ENCODE data around the gene GPBP1L1.

Gene GPBP1L1

GRCh38 chr1:45621501-45621836, 64.9 kb downstream of the GPBP1L1 start:
- Histone ChIP-seq H3K4me1 (ENCODE audit: control insufficient read depth in 2 of 2, insufficient read depth in 1 of 2, low read depth in 1 of 2, low read length in 2 of 2) (peaks cover 3 to 4% of the 10 kb centered on the region in 2 donors), H2AK5ac (ENCODE audit: low read depth, low read length) (no peak overlapping the region), H3K27me3 (ENCODE audit: control insufficient read depth in 3 of 3, insufficient read depth in 3 of 3, low read depth in 1 of 3, low read length in 3 of 3) (no peaks in the 10 kb centered on the region), H3K4me2 (ENCODE audit: insufficient read depth, low read length, poor library complexity, severe bottlenecking) (no peak overlapping the region), H2BK120ac (ENCODE audit: low read depth, low read length) (no peak overlapping the region), H3K14ac (ENCODE audit: low read length) (no peak overlapping the region), H3K9me3 (replicated peaks in 1 of 2; ENCODE audit: control insufficient read depth in 2 of 2, insufficient read depth in 1 of 2, low read depth in 1 of 2, low read length in 2 of 2) (no peaks in the 10 kb centered on the region), H3K9ac (ENCODE audit: low read depth, low read length, poor library complexity) (peak overlapping the region; percentile 17), H4K91ac (ENCODE audit: low read depth, low read length, poor library complexity) (no peak overlapping the region), H3K36me3 (replicated peaks in 1 of 2; ENCODE audit: control insufficient read depth in 2 of 2, insufficient read depth in 2 of 2, low read length in 2 of 2) (peaks cover 26 to 69% of the 10 kb centered on the region in 2 donors), H2BK5ac (ENCODE audit: low read length) (peak overlapping the region; percentile 3), H4K8ac (ENCODE audit: low read depth, low read length) (no peak overlapping the region), H3K4ac (ENCODE audit: low read length) (no peak overlapping the region), H3K18ac (ENCODE audit: low read length) (no peak overlapping the region), H2AFZ (ENCODE audit: low read length) (no peak overlapping the region), H2BK12ac (ENCODE audit: low read length) (no peak overlapping the region), H3K4me3 (ENCODE audit: low read length in 2 of 2) (no peak overlapping the region), H2BK15ac (ENCODE audit: low read length) (no peak overlapping the region), H3K23ac (ENCODE audit: low read depth, low read length, poor library complexity) (no peak overlapping the region), H3K79me1 (ENCODE audit: low read depth, low read length) (peaks cover 2% of the 10 kb centered on the region), H3K27ac (replicated peaks; ENCODE audit: low read length) (no peak overlapping the region)
- no CpG with 5 or more reads among the region's 3 CpGs for WGBS, 2 donors (ENCODE audit: extremely low coverage in 2 of 2, insufficient read length in 2 of 2, insufficient replicate concordance in 1 of 2)
- DNase-seq (ENCODE audit: low spot score) = no peak

- H3K27me3 ChIP-seq (ENCODE audit: control insufficient read depth in 3 of 3, insufficient read depth in 3 of 3, low read depth in 1 of 3, low read length in 3 of 3) = no peaks in the 10 kb centered on the region
- peak overlapping the region; percentile 3 for H2BK5ac ChIP-seq (ENCODE audit: low read length)
- no peak overlapping the region for H2BK12ac ChIP-seq (ENCODE audit: low read length)
- H2BK15ac ChIP-seq (ENCODE audit: low read length) = no peak overlapping the region
- peaks cover 3 to 4% of the 10 kb centered on the region in 2 donors for H3K4me1 ChIP-seq (ENCODE audit: control insufficient read depth in 2 of 2, insufficient read depth in 1 of 2, low read depth in 1 of 2, low read length in 2 of 2)
- H3K9ac ChIP-seq (ENCODE audit: low read depth, low read length, poor library complexity) = peak overlapping the region; percentile 17
- peak overlapping the region; percentile 9 for H3K14ac ChIP-seq (ENCODE audit: low read length)
- H3K9me3 ChIP-seq (replicated peaks in 1 of 2; ENCODE audit: control insufficient read depth in 2 of 2, insufficient read depth in 1 of 2, low read depth in 1 of 2, low read length in 2 of 2) = no peaks in the 10 kb centered on the region
- no peak overlapping the region for H3K27ac ChIP-seq (replicated peaks; ENCODE audit: low read length)
- no peak overlapping the region for H2AK5ac ChIP-seq (ENCODE audit: low read depth, low read length)
- H4K8ac ChIP-seq (ENCODE audit: low read depth, low read length) = no peak overlapping the region
- no peak overlapping the region for H3K4me3 ChIP-seq (ENCODE audit: low read length in 2 of 2)
- H2BK120ac ChIP-seq (ENCODE audit: low read depth, low read length) = no peak overlapping the region
- H3K79me1 ChIP-seq (ENCODE audit: low read depth, low read length) = peaks cover 2% of the 10 kb centered on the region
- peak overlapping the region; percentile 46 for H3K18ac ChIP-seq (ENCODE audit: low read length)
- H4K91ac ChIP-seq (ENCODE audit: low read depth, low read length, poor library complexity) = no peak overlapping the region
- DNase-seq (ENCODE audit: low spot score) = no peak
- H3K4ac ChIP-seq (ENCODE audit: low read length) = no peak overlapping the region
- no CpG with 5 or more reads among the region's 17 CpGs for WGBS, 2 donors (ENCODE audit: extremely low coverage in 2 of 2, insufficient read length in 2 of 2, insufficient replicate concordance in 1 of 2)
- no peak overlapping the region for H2AFZ ChIP-seq (ENCODE audit: low read length)
- H3K23ac ChIP-seq (ENCODE audit: low read depth, low read length, poor library complexity) = no peak overlapping the region
- H3K4me2 ChIP-seq (ENCODE audit: insufficient read depth, low read length, poor library complexity, severe bottlenecking) = no peak overlapping the region
- H3K36me3 ChIP-seq (replicated peaks in 1 of 2; ENCODE audit: control insufficient read depth in 2 of 2, insufficient read depth in 2 of 2, low read length in 2 of 2) = peaks cover 33 to 72% of the 10 kb centered on the region in 2 donors
These were observed 65.5 kb downstream of the GPBP1L1 start for GRCh38 chr1:45620588-45621500.

- no peaks in the 10 kb centered on the region for H3K9me3 ChIP-seq (replicated peaks in 1 of 2; ENCODE audit: control insufficient read depth in 2 of 2, insufficient read depth in 1 of 2, low read depth in 1 of 2, low read length in 2 of 2)
- H4K8ac ChIP-seq (ENCODE audit: low read depth, low read length) = no peak overlapping the region
- H3K23ac ChIP-seq (ENCODE audit: low read depth, low read length, poor library complexity) = no peak overlapping the region
- H2BK12ac ChIP-seq (ENCODE audit: low read length) = no peak overlapping the region
- peaks cover 42 to 78% of the 10 kb centered on the region in 2 donors for H3K36me3 ChIP-seq (replicated peaks in 1 of 2; ENCODE audit: control insufficient read depth in 2 of 2, insufficient read depth in 2 of 2, low read length in 2 of 2)
- no peak overlapping the region for H2BK120ac ChIP-seq (ENCODE audit: low read depth, low read length)
- H3K27me3 ChIP-seq (ENCODE audit: control insufficient read depth in 3 of 3, insufficient read depth in 3 of 3, low read depth in 1 of 3, low read length in 3 of 3) = no peaks in the 10 kb centered on the region
- no CpG with 5 or more reads among the region's 8 CpGs for WGBS, 2 donors (ENCODE audit: extremely low coverage in 2 of 2, insufficient read length in 2 of 2, insufficient replicate concordance in 1 of 2)
- H2BK5ac ChIP-seq (ENCODE audit: low read length) = no peak overlapping the region
- H2AFZ ChIP-seq (ENCODE audit: low read length) = no peak overlapping the region
- H3K4ac ChIP-seq (ENCODE audit: low read length) = no peak overlapping the region
- no peak overlapping the region for H3K9ac ChIP-seq (ENCODE audit: low read depth, low read length, poor library complexity)
- no peak overlapping the region for H4K91ac ChIP-seq (ENCODE audit: low read depth, low read length, poor library complexity)
- no peak overlapping the region for H3K18ac ChIP-seq (ENCODE audit: low read length)
- H2AK5ac ChIP-seq (ENCODE audit: low read depth, low read length) = no peak overlapping the region
- no peak for DNase-seq (ENCODE audit: low spot score)
- no peak overlapping the region for H3K4me3 ChIP-seq (ENCODE audit: low read length in 2 of 2)
- no peak overlapping the region for H3K4me2 ChIP-seq (ENCODE audit: insufficient read depth, low read length, poor library complexity, severe bottlenecking)
- H3K14ac ChIP-seq (ENCODE audit: low read length) = no peak overlapping the region
- H3K27ac ChIP-seq (replicated peaks; ENCODE audit: low read length) = no peak overlapping the region
- H2BK15ac ChIP-seq (ENCODE audit: low read length) = no peak overlapping the region
- peaks cover 3 to 4% of the 10 kb centered on the region in 2 donors for H3K4me1 ChIP-seq (ENCODE audit: control insufficient read depth in 2 of 2, insufficient read depth in 1 of 2, low read depth in 1 of 2, low read length in 2 of 2)
- H3K79me1 ChIP-seq (ENCODE audit: low read depth, low read length) = peaks cover 2% of the 10 kb centered on the region
These were observed 67.0 kb downstream of the GPBP1L1 start for GRCh38 chr1:45619149-45619921.

- Histone ChIP-seq H2BK12ac (ENCODE audit: low read length) (no peak overlapping the region), H2AFZ (ENCODE audit: low read length) (no peak overlapping the region), H3K23ac (ENCODE audit: low read depth, low read length, poor library complexity) (no peak overlapping the region), H3K36me3 (replicated peaks in 1 of 2; ENCODE audit: control insufficient read depth in 2 of 2, insufficient read depth in 2 of 2, low read length in 2 of 2) (peaks cover 44 to 79% of the 10 kb centered on the region in 2 donors), H2BK15ac (ENCODE audit: low read length) (no peak overlapping the region), H2AK5ac (ENCODE audit: low read depth, low read length) (no peak overlapping the region), H3K4me1 (ENCODE audit: control insufficient read depth in 2 of 2, insufficient read depth in 1 of 2, low read depth in 1 of 2, low read length in 2 of 2) (peaks cover 3 to 4% of the 10 kb centered on the region in 2 donors), H3K9me3 (replicated peaks in 1 of 2; ENCODE audit: control insufficient read depth in 2 of 2, insufficient read depth in 1 of 2, low read depth in 1 of 2, low read length in 2 of 2) (no peaks in the 10 kb centered on the region), H3K4me2 (ENCODE audit: insufficient read depth, low read length, poor library complexity, severe bottlenecking) (no peak overlapping the region), H3K14ac (ENCODE audit: low read length) (no peak overlapping the region), H4K8ac (ENCODE audit: low read depth, low read length) (no peak overlapping the region), H3K79me1 (ENCODE audit: low read depth, low read length) (peaks cover 2% of the 10 kb centered on the region), H3K9ac (ENCODE audit: low read depth, low read length, poor library complexity) (no peak overlapping the region), H4K91ac (ENCODE audit: low read depth, low read length, poor library complexity) (no peak overlapping the region), H3K27ac (replicated peaks; ENCODE audit: low read length) (no peak overlapping the region), H2BK5ac (ENCODE audit: low read length) (no peak overlapping the region), H2BK120ac (ENCODE audit: low read depth, low read length) (no peak overlapping the region), H3K4me3 (ENCODE audit: low read length in 2 of 2) (no peak overlapping the region), H3K27me3 (ENCODE audit: control insufficient read depth in 3 of 3, insufficient read depth in 3 of 3, low read depth in 1 of 3, low read length in 3 of 3) (no peaks in the 10 kb centered on the region), H3K18ac (ENCODE audit: low read length) (no peak overlapping the region), H3K4ac (ENCODE audit: low read length) (no peak overlapping the region)
- no peak for DNase-seq (ENCODE audit: low spot score)
- whole genome bisulfite sequencing, 2 donors (ENCODE audit: extremely low coverage in 2 of 2, insufficient read length in 2 of 2, insufficient replicate concordance in 1 of 2) = no CpG with 5 or more reads among the region's 4 CpGs
These were observed 68.7 kb downstream of the GPBP1L1 start for GRCh38 chr1:45617618-45618017.
